ENCODE measurements around the gene NPTN.

Gene NPTN

GRCh38 chr15:73570355-73571032 is 62.7 kb downstream of the NPTN start:
- Histone ChIP-seq H3K9me3 (ENCODE audit: insufficient read depth, low read length) (no peaks in the 10 kb centered on the region), H2AFZ (ENCODE audit: low read depth, low read length, severe bottlenecking) (no peak overlapping the region), H3K36me3 (ENCODE audit: low read length) (no peaks in the 10 kb centered on the region), H3K79me2 (ENCODE audit: insufficient read depth, low read length) (no peaks in the 10 kb centered on the region), H3K4me2 (ENCODE audit: low read depth, low read length, poor library complexity, severe bottlenecking) (no peak overlapping the region), H3K9ac (ENCODE audit: low read length) (no peak overlapping the region), H3K27ac (ENCODE audit: low read depth, low read length) (no peak overlapping the region), H3F3A (ENCODE audit: insufficient read depth) (no peaks in the 10 kb centered on the region), H4K20me1 (ENCODE audit: low read depth, low read length) (no peaks in the 10 kb centered on the region), H3K4me3 (ENCODE audit: insufficient read depth, low read length, poor library complexity, severe bottlenecking) (no peak overlapping the region), H3K9me2 (replicated peaks; ENCODE audit: insufficient read depth, low read length) (no peaks in the 10 kb centered on the region), H3K27me3 (ENCODE audit: low read length) (no peaks in the 10 kb centered on the region)
- TF ChIP-seq EZH2phosphoT487 (conservative IDR thresholded peaks at IDR 0.05; ENCODE audit: low read length) = no peak

- no peaks in the 10 kb centered on the region for H4K20me1 ChIP-seq (ENCODE audit: low read depth, low read length)
Measured at GRCh38 chr15:73569361-73569760, 63.8 kb downstream of the NPTN start.

GRCh38 chr15:73568564-73569280 is 64.5 kb downstream of the NPTN start:
- Histone ChIP-seq H3K9me2 (replicated peaks; ENCODE audit: insufficient read depth, low read length) (no peaks in the 10 kb centered on the region), H4K20me1 (ENCODE audit: low read depth, low read length) (no peaks in the 10 kb centered on the region), H3K27ac (ENCODE audit: low read depth, low read length) (no peak overlapping the region), H3K4me2 (ENCODE audit: low read depth, low read length, poor library complexity, severe bottlenecking) (no peak overlapping the region), H3K4me3 (ENCODE audit: insufficient read depth, low read length, poor library complexity, severe bottlenecking) (no peak overlapping the region), H3F3A (ENCODE audit: insufficient read depth) (no peaks in the 10 kb centered on the region), H3K9me3 (ENCODE audit: insufficient read depth, low read length) (no peaks in the 10 kb centered on the region), H3K79me2 (ENCODE audit: insufficient read depth, low read length) (no peaks in the 10 kb centered on the region), H3K27me3 (ENCODE audit: low read length) (no peaks in the 10 kb centered on the region), H2AFZ (ENCODE audit: low read depth, low read length, severe bottlenecking) (no peak overlapping the region), H3K9ac (ENCODE audit: low read length) (no peak overlapping the region), H3K36me3 (ENCODE audit: low read length) (no peaks in the 10 kb centered on the region)
- TF ChIP-seq EZH2phosphoT487 (conservative IDR thresholded peaks at IDR 0.05; ENCODE audit: low read length) = no peak
- TF ChIP-seq CTCF (IDR thresholded peaks at IDR 0.05; ENCODE audit: insufficient read depth, low read length, poor library complexity, severe bottlenecking) = no peak

More at GRCh38 chr15:73569361-73569760, 63.8 kb downstream of the NPTN start:
- no peaks in the 10 kb centered on the region for H3K9me2 ChIP-seq (replicated peaks; ENCODE audit: insufficient read depth, low read length)
- no peak overlapping the region for H2AFZ ChIP-seq (ENCODE audit: low read depth, low read length, severe bottlenecking)
- no peak overlapping the region for H3K4me2 ChIP-seq (ENCODE audit: low read depth, low read length, poor library complexity, severe bottlenecking)
- H3K27me3 ChIP-seq (ENCODE audit: low read length) = no peaks in the 10 kb centered on the region
- H3K79me2 ChIP-seq (ENCODE audit: insufficient read depth, low read length) = no peaks in the 10 kb centered on the region
- no peak overlapping the region for H3K9ac ChIP-seq (ENCODE audit: low read length)
- no peaks in the 10 kb centered on the region for H3K9me3 ChIP-seq (ENCODE audit: insufficient read depth, low read length)
- H3K27ac ChIP-seq (ENCODE audit: low read depth, low read length) = no peak overlapping the region
- TF ChIP-seq CTCF (IDR thresholded peaks at IDR 0.05; ENCODE audit: insufficient read depth, low read length, poor library complexity, severe bottlenecking) = no peak
- no peak for TF ChIP-seq EZH2phosphoT487 (conservative IDR thresholded peaks at IDR 0.05; ENCODE audit: low read length)
- no peaks in the 10 kb centered on the region for H3K36me3 ChIP-seq (ENCODE audit: low read length)
- H3K4me3 ChIP-seq (ENCODE audit: insufficient read depth, low read length, poor library complexity, severe bottlenecking) = no peak overlapping the region
- no peaks in the 10 kb centered on the region for H3F3A ChIP-seq (ENCODE audit: insufficient read depth)

- Histone ChIP-seq H3K4me2 (ENCODE audit: low read depth, low read length, poor library complexity, severe bottlenecking) (no peak overlapping the region), H3K9me3 (ENCODE audit: insufficient read depth, low read length) (no peaks in the 10 kb centered on the region), H3K79me2 (ENCODE audit: insufficient read depth, low read length) (no peaks in the 10 kb centered on the region), H3K27ac (ENCODE audit: low read depth, low read length) (no peak overlapping the region), H3K4me3 (ENCODE audit: insufficient read depth, low read length, poor library complexity, severe bottlenecking) (no peak overlapping the region), H3K36me3 (ENCODE audit: low read length) (no peaks in the 10 kb centered on the region), H3F3A (ENCODE audit: insufficient read depth) (no peaks in the 10 kb centered on the region), H4K20me1 (ENCODE audit: low read depth, low read length) (no peaks in the 10 kb centered on the region), H2AFZ (ENCODE audit: low read depth, low read length, severe bottlenecking) (no peak overlapping the region), H3K9ac (ENCODE audit: low read length) (no peak overlapping the region), H3K27me3 (ENCODE audit: low read length) (no peaks in the 10 kb centered on the region), H3K9me2 (replicated peaks; ENCODE audit: insufficient read depth, low read length) (no peaks in the 10 kb centered on the region)
- TF ChIP-seq CTCF (IDR thresholded peaks at IDR 0.05; ENCODE audit: insufficient read depth, low read length, poor library complexity, severe bottlenecking) (no peak), EZH2phosphoT487 (conservative IDR thresholded peaks at IDR 0.05; ENCODE audit: low read length) (no peak)
Measured at GRCh38 chr15:73567020-73567419, 66.2 kb downstream of the NPTN start.

Data from SU-DHL-6 (cell line).